ENCODE measurements around the gene PIPOX.
A peak's percentile ranks its signal among the peaks of the same experiment; 100 is the strongest.

The PIPOX gene

DNA sequence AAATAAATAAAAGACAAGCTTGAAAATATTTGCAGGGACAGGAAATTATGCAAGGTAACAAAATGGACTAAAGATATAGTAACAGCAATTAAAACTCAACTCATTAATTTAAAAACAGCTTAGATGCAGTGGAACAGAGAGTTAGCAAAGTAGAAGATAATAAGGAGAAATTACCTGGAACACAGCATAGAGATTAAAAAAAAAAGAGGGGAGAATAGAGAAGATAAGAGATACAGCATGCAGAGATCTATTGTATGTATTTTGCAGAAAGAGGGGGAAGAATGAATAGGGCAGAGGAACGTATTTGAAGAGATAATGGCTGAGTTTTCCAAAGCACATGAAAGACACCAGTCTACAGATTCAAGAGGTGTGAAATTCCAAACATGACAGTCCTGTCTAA lies 8.4 kb upstream of the PIPOX start:
- H3K9me3 ChIP-seq (ENCODE audit: low read length), result peaks cover 8% of the 10 kb centered on the region
- peaks cover 12% of the 10 kb centered on the region; the same call in 1 of the 2 replicates for H3K27me3 ChIP-seq (ENCODE audit: insufficient read depth, low read length)
- no peaks in the 10 kb centered on the region for H3F3A ChIP-seq (ENCODE audit: insufficient read depth, low read length)
- H3K79me2 ChIP-seq (ENCODE audit: insufficient read depth, low read length), result no peaks in the 10 kb centered on the region
- no peaks in the 10 kb centered on the region for H3K9me2 ChIP-seq (ENCODE audit: low read depth, low read length)
- no peaks in the 10 kb centered on the region; the same call in 1 of the 2 replicates for H3K36me3 ChIP-seq (ENCODE audit: insufficient read depth, low read length)
- no peaks in the 10 kb centered on the region for H4K20me1 ChIP-seq (ENCODE audit: insufficient read depth, low read length)
- no peaks in the 10 kb centered on the region for H3K4me1 ChIP-seq (ENCODE audit: insufficient read depth, low read length, severe bottlenecking)
- no peak overlapping the region for H3K27ac ChIP-seq (ENCODE audit: low read depth, low read length, poor library complexity, severe bottlenecking)
- no peak overlapping the region for H3K9ac ChIP-seq (ENCODE audit: low read length)
- H3K4me2 ChIP-seq (ENCODE audit: low read length), result no peak overlapping the region
- no peak overlapping the region for H2AFZ ChIP-seq (ENCODE audit: low read length)
- TF ChIP-seq EZH2 (IDR thresholded peaks at IDR 0.05; ENCODE audit: borderline replicate concordance, low read length), result no peak
- no peak for TF ChIP-seq CTCF (IDR thresholded peaks at IDR 0.05; ENCODE audit: low read length)
- H3K4me3 ChIP-seq (ENCODE audit: low read depth, low read length, poor library complexity, severe bottlenecking), result no peak overlapping the region

DNA sequence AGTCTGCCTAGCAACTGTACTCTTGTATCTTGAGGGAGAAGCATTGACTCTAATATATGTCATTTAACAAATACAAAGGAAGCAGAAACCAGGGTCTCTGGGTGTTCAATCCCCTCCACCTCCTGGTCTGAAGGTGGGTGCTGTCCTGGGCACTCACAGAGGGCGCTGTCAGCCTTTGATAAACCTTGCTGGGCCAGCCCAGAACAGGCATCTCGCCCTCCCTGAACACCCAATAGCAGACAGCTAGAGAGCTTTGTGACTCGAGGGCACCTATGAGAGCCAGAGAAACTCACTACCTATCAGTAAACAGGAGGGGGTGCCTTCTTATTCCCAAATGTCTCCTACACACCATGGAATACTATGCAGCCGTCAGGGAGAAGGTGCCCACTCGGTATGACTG lies 6.4 kb upstream of the PIPOX start:
- H3K79me2 ChIP-seq (ENCODE audit: insufficient read depth, low read length), result no peaks in the 10 kb centered on the region
- no peaks in the 10 kb centered on the region for H3K9me2 ChIP-seq (ENCODE audit: low read depth, low read length)
- no peak overlapping the region for H3K9ac ChIP-seq (ENCODE audit: low read length)
- peaks cover 7% of the 10 kb centered on the region; the same call in 1 of the 2 replicates for H3K27me3 ChIP-seq (ENCODE audit: insufficient read depth, low read length)
- no peak overlapping the region for H3K27ac ChIP-seq (ENCODE audit: low read depth, low read length, poor library complexity, severe bottlenecking)
- no peak overlapping the region for H3K4me2 ChIP-seq (ENCODE audit: low read length)
- no peak overlapping the region for H2AFZ ChIP-seq (ENCODE audit: low read length)
- H3K4me3 ChIP-seq (ENCODE audit: low read depth, low read length, poor library complexity, severe bottlenecking), result no peak overlapping the region
- no peaks in the 10 kb centered on the region for H4K20me1 ChIP-seq (ENCODE audit: insufficient read depth, low read length)
- H3K4me1 ChIP-seq (ENCODE audit: insufficient read depth, low read length, severe bottlenecking), result no peaks in the 10 kb centered on the region
- H3K36me3 ChIP-seq (ENCODE audit: insufficient read depth, low read length), result no peaks in the 10 kb centered on the region; the same call in 1 of the 2 replicates
- TF ChIP-seq EZH2 (IDR thresholded peaks at IDR 0.05; ENCODE audit: borderline replicate concordance, low read length), result no peak
- TF ChIP-seq CTCF (IDR thresholded peaks at IDR 0.05; ENCODE audit: low read length), result 0 out of 2 replicates have a peak, but pooled peaks have one; percentile 4
- H3F3A ChIP-seq (ENCODE audit: insufficient read depth, low read length), result no peaks in the 10 kb centered on the region
- H3K9me3 ChIP-seq (ENCODE audit: low read length), result peaks cover 8% of the 10 kb centered on the region

DNA sequence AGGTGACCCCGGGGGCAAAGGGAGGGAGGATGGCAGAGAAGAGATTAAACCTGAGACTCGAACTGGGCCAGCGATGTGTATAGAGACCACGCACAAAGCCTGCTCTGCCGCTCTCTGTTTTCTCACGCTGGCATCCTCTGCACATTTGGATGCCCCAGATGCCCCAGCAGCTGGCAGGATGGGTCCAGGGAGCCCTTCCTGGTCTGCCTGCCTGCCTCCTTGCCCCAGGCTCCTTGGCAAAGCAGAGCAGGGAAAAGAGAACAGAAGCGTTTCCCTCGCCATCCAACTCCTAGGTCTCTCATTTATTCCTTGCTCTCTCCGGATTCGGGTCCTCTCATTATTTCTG lies 5.2 kb upstream of the PIPOX start:
- H3K79me2 ChIP-seq (ENCODE audit: insufficient read depth, low read length), result no peaks in the 10 kb centered on the region
- no peak overlapping the region for H3K4me2 ChIP-seq (ENCODE audit: low read length)
- no peak overlapping the region for H3K27ac ChIP-seq (ENCODE audit: low read depth, low read length, poor library complexity, severe bottlenecking)
- H3K9me3 ChIP-seq (ENCODE audit: low read length), result peaks cover 8% of the 10 kb centered on the region
- no peaks in the 10 kb centered on the region; the same call in 1 of the 2 replicates for H3K36me3 ChIP-seq (ENCODE audit: insufficient read depth, low read length)
- no peak for TF ChIP-seq EZH2 (IDR thresholded peaks at IDR 0.05; ENCODE audit: borderline replicate concordance, low read length)
- no peak for TF ChIP-seq CTCF (IDR thresholded peaks at IDR 0.05; ENCODE audit: low read length)
- H3K4me3 ChIP-seq (ENCODE audit: low read depth, low read length, poor library complexity, severe bottlenecking), result no peak overlapping the region
- H3F3A ChIP-seq (ENCODE audit: insufficient read depth, low read length), result no peaks in the 10 kb centered on the region
- H3K4me1 ChIP-seq (ENCODE audit: insufficient read depth, low read length, severe bottlenecking), result peaks cover 6% of the 10 kb centered on the region
- H4K20me1 ChIP-seq (ENCODE audit: insufficient read depth, low read length), result no peaks in the 10 kb centered on the region
- no peak overlapping the region for H3K9ac ChIP-seq (ENCODE audit: low read length)
- no peak overlapping the region for H2AFZ ChIP-seq (ENCODE audit: low read length)
- H3K27me3 ChIP-seq (ENCODE audit: insufficient read depth, low read length), result peaks cover 7% of the 10 kb centered on the region; the same call in 1 of the 2 replicates
- no peaks in the 10 kb centered on the region for H3K9me2 ChIP-seq (ENCODE audit: low read depth, low read length)
